Left lobe of liver (tissue), 2 donors: ENCODE results near the gene EEFSEC. TPM values are rescaled to one million over a fixed set of nuclear protein-coding genes. Genes with fewer than 3 reads are reported as not detected.
A peak's percentile ranks its signal among the peaks of the same experiment; 100 is the strongest.

ENCODE experiments used
- ATAC-seq: fragments of 200-7000 bp; cut with Tn5 transposase; one replicate; pipeline ENCODE4 v1.9.1; 2020; ENCODE audit warnings: mild to moderate bottlenecking, moderate library complexity
- DNase-seq: peaks from one replicate; pipeline ENCODE4 v3.0.0-alpha.2; 2020; ENCODE audit warnings: low spot score
- total RNA-seq: library from RNA; stranded (reverse); gene quantifications from one replicate; pipeline ENCODE4 v1.2.1, GENCODE V29; 2021
- donor health status: DM: no; HTN: no; CAD: no; lungs with moderate emphysema.
- donor health status: DM: no; HTN: yes; CAD: no.

EEFSEC gene, protein sequence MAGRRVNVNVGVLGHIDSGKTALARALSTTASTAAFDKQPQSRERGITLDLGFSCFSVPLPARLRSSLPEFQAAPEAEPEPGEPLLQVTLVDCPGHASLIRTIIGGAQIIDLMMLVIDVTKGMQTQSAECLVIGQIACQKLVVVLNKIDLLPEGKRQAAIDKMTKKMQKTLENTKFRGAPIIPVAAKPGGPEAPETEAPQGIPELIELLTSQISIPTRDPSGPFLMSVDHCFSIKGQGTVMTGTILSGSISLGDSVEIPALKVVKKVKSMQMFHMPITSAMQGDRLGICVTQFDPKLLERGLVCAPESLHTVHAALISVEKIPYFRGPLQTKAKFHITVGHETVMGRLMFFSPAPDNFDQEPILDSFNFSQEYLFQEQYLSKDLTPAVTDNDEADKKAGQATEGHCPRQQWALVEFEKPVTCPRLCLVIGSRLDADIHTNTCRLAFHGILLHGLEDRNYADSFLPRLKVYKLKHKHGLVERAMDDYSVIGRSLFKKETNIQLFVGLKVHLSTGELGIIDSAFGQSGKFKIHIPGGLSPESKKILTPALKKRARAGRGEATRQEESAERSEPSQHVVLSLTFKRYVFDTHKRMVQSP
- total RNA-seq, result 12.8 TPM

DNA sequence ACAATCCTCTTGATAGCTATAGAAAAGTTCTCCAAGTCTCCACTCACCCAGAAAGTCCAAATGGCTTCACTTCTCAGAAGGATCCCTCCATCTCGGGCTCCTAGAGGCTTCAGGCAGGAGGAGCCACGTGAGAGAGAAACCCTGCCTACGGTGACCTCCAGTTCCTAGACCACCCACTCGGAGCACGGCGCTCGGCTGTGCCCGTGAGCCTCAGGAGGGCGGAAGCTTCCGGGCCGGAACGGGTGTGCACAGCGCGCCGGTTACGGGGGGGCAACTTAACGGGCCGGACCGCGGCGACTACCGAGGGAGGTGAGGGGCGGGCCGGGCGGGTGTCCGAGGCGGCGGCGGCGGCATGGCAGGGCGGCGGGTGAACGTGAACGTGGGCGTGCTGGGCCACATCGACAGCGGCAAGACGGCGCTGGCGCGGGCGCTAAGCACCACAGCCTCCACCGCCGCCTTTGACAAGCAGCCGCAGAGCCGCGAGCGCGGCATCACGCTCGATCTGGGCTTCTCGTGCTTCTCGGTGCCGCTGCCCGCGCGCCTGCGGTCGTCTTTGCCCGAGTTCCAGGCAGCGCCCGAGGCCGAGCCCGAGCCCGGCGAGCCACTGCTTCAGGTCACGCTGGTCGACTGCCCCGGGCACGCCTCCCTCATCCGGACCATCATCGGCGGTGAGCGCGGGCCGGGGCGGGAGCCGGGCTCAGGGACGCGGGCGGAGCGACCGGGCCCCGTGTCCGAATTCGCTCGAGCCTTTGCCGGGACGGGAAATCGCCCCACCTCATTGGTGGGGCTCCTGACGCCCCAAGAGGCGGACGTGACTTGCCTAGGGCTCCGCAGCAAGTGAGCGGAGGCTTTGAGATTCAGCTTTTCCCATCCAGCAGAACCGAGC lies at the start of gene EEFSEC:
Gene EEFSEC, plus strand, starts transcription at position 326 of the 886 bp plus-strand sequence. Its CDS starts 27 bp downstream, at position 353.
- DNase-seq (peak; percentile 83), ATAC-seq (peak; percentile 88)

DNA sequence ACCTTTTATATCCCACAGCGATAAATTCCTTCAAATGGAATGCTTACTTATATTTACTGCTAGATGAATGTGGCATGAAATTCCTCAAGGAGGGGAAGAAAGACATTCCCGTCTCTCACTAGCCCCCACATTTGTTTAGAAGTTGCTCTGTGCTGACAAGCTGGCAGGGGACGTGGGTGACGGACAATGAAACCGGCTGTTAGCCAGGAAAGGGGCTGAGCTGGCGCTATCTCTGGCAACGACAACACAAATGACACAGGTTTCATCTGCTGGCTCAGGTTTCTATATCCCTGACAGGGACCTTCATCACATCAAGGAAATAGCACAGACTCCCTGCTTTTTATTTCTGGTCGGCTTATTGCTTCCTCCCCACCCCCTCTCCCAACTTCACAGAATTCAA lies 45.4 kb upstream of the EEFSEC start:
- ATAC-seq (peak; percentile 93), DNase-seq (peak; percentile 71)

DNA sequence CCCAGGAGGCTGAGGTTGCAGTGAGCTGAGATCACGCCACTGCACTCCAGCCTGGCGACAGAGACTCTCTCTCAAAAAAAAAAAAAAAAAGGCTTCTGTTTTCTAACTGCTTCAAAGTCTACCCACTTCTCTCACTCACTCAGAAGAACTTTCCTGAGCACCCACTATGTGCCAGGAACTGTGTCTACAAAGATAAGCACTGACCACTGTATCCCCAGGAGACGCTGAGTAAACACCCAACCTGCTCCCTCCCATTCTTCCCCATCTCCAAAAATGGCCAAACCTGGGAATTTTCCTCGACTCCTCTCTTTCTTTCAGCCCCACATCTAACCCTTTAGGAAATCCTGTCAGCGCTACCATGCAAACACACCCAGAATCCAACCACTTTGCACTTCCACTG lies 42.1 kb upstream of the EEFSEC start:
- ATAC-seq, result no peak
- DNase-seq, result no peak

DNA sequence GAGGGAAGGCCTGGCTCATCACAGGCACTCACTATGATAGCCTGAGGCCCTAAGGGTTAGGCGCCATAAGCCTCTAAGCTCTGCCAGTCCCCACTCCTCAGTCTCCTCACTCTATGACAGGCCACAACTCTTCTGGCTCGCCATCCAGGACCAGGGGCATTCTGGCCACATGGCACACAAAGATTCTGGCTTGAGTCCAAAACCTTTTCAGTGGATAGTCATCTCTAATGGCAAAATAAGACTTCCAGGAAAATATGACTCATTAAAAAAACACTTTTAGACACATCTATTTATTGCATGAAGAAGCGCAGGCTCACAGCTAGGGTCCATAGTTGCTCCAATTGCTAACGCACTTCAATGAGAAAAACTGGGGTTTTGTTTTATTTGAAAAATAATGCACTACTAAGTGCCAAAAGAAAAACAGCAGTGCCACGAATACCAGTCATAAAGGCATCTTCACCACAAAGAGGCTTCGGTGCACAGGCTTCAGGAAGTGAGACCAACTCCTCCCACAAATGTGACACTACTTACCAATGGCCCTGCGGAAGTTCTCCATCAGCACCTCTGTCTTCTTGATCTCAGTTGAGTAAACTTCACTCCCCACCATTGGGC lies 40.8 kb upstream of the EEFSEC start:
- ATAC-seq, result no peak
- DNase-seq, result no peak

- peak; percentile 70 for ATAC-seq
Measured at GRCh38 chr3:128113817-128114794, 39.2 kb upstream of the EEFSEC start.

GRCh38 chr3:128122013-128122412 lies 31.3 kb upstream of the EEFSEC start:
- DNase-seq (no peak), ATAC-seq (no peak)

More at GRCh38 chr3:128113817-128114794, 39.2 kb upstream of the EEFSEC start:
- DNase-seq, result no peak

GRCh38 chr3:128123156-128123537 lies 30.1 kb upstream of the EEFSEC start:
- no peak for ATAC-seq
- DNase-seq, result no peak

GRCh38 chr3:128123538-128124368 lies 29.5 kb upstream of the EEFSEC start, which contains the start of gene RUVBL1:
RUVBL1 (minus strand) TSS chr3:128123812; CDS start chr3:128123724, 88 bp downstream.
- ATAC-seq (peak; percentile 99), DNase-seq (peak; percentile 97)

GRCh38 chr3:128127236-128127635 lies 26.0 kb upstream of the EEFSEC start:
- ATAC-seq (no peak), DNase-seq (no peak)

DNA sequence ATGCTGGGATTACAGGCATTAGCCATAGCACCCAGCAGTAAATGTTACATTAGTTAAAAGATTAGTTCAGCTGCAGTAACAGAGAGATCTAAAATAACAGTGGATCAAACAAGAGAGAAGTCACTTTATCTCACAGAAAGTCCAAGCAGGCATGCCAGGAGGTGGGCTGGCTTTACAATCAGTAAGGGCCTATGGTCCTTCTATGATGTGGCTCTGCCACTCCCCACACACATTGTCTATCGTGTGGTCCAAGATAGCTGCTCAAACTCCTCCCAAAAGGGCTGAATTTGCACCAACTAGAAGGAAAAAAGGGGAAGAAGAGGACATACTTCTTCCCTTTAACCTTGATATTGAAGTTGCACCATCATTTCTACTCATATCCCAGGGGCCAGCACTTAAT lies 25.0 kb upstream of the EEFSEC start:
- no peak for ATAC-seq

GRCh38 chr3:128131897-128132646 lies 21.2 kb upstream of the EEFSEC start:
- DNase-seq (no peak), ATAC-seq (peak; percentile 90)

More for the DNA sequence above, 25.0 kb upstream of the EEFSEC start:
- DNase-seq, result no peak

GRCh38 chr3:128133273-128133883 lies 19.9 kb upstream of the EEFSEC start:
- DNase-seq, result peak; percentile 55
- peak; percentile 80 for ATAC-seq

- peak; percentile 95 for ATAC-seq
- peak; percentile 74 for DNase-seq
Measured at GRCh38 chr3:128143496-128143895, 9.8 kb upstream of the EEFSEC start.

DNA sequence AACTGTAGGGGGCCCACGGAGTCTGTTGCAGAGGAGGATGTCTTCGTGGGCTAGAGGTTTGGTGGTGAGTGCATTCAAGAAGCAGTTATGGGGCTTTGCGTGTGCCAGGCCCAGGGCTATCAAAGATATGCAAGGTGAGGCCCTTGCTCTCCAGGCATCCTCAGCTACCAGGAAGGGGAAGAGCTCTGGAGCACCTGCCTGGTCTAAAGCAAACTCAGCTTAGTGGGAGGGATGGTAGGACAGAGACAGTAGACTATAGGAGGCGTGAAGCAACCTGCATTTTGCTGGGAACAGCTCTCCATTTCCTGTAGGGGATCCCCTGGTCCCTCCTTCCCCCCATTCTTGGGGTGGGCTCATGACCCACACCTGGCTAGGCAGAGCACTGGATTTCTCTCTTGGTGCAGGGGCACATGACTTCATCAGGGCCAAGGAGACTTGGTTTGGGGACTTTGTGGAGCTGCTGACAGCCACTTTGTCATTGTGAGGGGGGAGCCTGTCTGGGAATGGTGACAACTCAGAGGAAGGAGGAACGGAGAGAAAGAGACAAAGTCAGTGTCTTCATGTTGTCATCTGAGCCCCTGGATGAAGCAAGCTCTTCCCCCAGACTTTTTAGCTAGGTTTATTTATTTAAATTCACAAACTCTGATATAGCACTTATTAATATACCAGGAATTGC lies 8.6 kb upstream of the EEFSEC start:
- ATAC-seq (no peak), DNase-seq (no peak)

DNA sequence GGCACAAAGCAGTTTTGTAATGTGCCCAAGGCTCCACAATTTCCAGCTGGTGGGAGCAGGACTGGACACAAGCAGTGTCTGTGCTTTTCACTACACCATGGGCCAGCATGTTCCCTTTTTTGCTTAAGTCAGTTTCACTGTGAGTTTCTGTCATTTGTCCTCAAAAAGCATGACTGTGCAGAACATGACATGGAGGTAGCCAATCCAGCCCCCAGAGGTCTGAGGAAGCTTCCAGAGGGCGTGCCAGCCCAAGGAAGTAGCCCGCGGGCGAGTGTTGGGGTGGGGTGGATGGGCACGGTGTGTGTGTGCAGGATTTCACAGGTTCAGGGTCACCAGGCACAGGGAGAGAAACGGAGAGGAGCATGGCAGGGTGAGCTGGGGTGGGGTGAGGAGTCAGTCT lies 8.0 kb upstream of the EEFSEC start:
- DNase-seq (no peak), ATAC-seq (peak; percentile 33)

GRCh38 chr3:128146201-128146600 lies 7.1 kb upstream of the EEFSEC start:
- ATAC-seq, result no peak
- DNase-seq, result no peak

GRCh38 chr3:128149650-128150049 lies 3.6 kb upstream of the EEFSEC start:
- DNase-seq (no peak), ATAC-seq (no peak)
